Vagina (tissue), 2 donors: Measurements from ENCODE around the gene ATF5.

ENCODE experiments used
- POLR2A ChIP-seq, 2 donors: fragments of 450-650 bp; IDR thresholded peaks; one replicate each; pipeline ENCODE4 v1.6.1; 2017; ENCODE audit warnings: antibody characterized with exemption in 2 of 2, mild to moderate bottlenecking in 2 of 2, moderate library complexity in 2 of 2
- POLR2AphosphoS5 ChIP-seq, 2 donors: sonication (generic); formaldehyde crosslinking; IDR thresholded peaks; one replicate each; pipeline ENCODE4 v1.9.0; 2017; ENCODE audit warnings: antibody characterized with exemption in 2 of 2, mild to moderate bottlenecking in 2 of 2, low read depth in 1 of 2; ENCODE audit not compliant: insufficient read depth in 1 of 2

- TF ChIP-seq POLR2AphosphoS5 (IDR thresholded peaks at IDR 0.05; ENCODE audit: insufficient read depth in 1 of 2, low read depth in 1 of 2) = no peak
- TF ChIP-seq POLR2A (IDR thresholded peaks at IDR 0.05) = no peak
Observed at GRCh38 chr19:49926515-49926914, 2.5 kb upstream of the ATF5 start.
